Measurements from ENCODE around the gene AKTIP.

AKTIP gene

GRCh38 chr16:53519417-53520091 is 16.5 kb upstream of the AKTIP start:
- TF ChIP-seq GATA3 (IDR thresholded peaks at IDR 0.05; ENCODE audit: low read depth, low read length) (no peak), GATA2 (IDR thresholded peaks at IDR 0.05; ENCODE audit: low read depth, low read length) (no peak)

GRCh38 chr16:53518550-53519416 is 15.8 kb upstream of the AKTIP start:
- TF ChIP-seq GATA2 (IDR thresholded peaks at IDR 0.05; ENCODE audit: low read depth, low read length) (no peak), GATA3 (IDR thresholded peaks at IDR 0.05; ENCODE audit: low read depth, low read length) (no peak)

GRCh38 chr16:53517851-53518250 is 14.8 kb upstream of the AKTIP start:
- TF ChIP-seq GATA3 (IDR thresholded peaks at IDR 0.05; ENCODE audit: low read depth, low read length): no peak
- no peak for TF ChIP-seq GATA2 (IDR thresholded peaks at IDR 0.05; ENCODE audit: low read depth, low read length)

GRCh38 chr16:53515811-53516210 is 12.8 kb upstream of the AKTIP start:
- no peak for TF ChIP-seq GATA2 (IDR thresholded peaks at IDR 0.05; ENCODE audit: low read depth, low read length)
- no peak for TF ChIP-seq GATA3 (IDR thresholded peaks at IDR 0.05; ENCODE audit: low read depth, low read length)

GRCh38 chr16:53515259-53515658 is 12.2 kb upstream of the AKTIP start:
- TF ChIP-seq GATA3 (IDR thresholded peaks at IDR 0.05; ENCODE audit: low read depth, low read length) (no peak), GATA2 (IDR thresholded peaks at IDR 0.05; ENCODE audit: low read depth, low read length) (no peak)

GRCh38 chr16:53511403-53512280 is 8.6 kb upstream of the AKTIP start:
- no peak for TF ChIP-seq GATA3 (IDR thresholded peaks at IDR 0.05; ENCODE audit: low read depth, low read length)
- no peak for TF ChIP-seq GATA2 (IDR thresholded peaks at IDR 0.05; ENCODE audit: low read depth, low read length)

- TF ChIP-seq GATA2 (IDR thresholded peaks at IDR 0.05; ENCODE audit: low read depth, low read length) (no peak), GATA3 (IDR thresholded peaks at IDR 0.05; ENCODE audit: low read depth, low read length) (no peak)
These were observed 8.0 kb upstream of the AKTIP start for GRCh38 chr16:53511084-53511402.

GRCh38 chr16:53510704-53511070 is 7.7 kb upstream of the AKTIP start:
- no peak for TF ChIP-seq GATA2 (IDR thresholded peaks at IDR 0.05; ENCODE audit: low read depth, low read length)
- TF ChIP-seq GATA3 (IDR thresholded peaks at IDR 0.05; ENCODE audit: low read depth, low read length): no peak

GRCh38 chr16:53509906-53510703 is 7.1 kb upstream of the AKTIP start:
- TF ChIP-seq GATA3 (IDR thresholded peaks at IDR 0.05; ENCODE audit: low read depth, low read length): no peak
- no peak for TF ChIP-seq GATA2 (IDR thresholded peaks at IDR 0.05; ENCODE audit: low read depth, low read length)

GRCh38 chr16:53507464-53508179 is 4.6 kb upstream of the AKTIP start:
- TF ChIP-seq GATA3 (IDR thresholded peaks at IDR 0.05; ENCODE audit: low read depth, low read length): no peak
- TF ChIP-seq GATA2 (IDR thresholded peaks at IDR 0.05; ENCODE audit: low read depth, low read length): no peak

- TF ChIP-seq GATA2 (IDR thresholded peaks at IDR 0.05; ENCODE audit: low read depth, low read length): no peak
- TF ChIP-seq GATA3 (IDR thresholded peaks at IDR 0.05; ENCODE audit: low read depth, low read length): no peak
These were observed 3.2 kb upstream of the AKTIP start for GRCh38 chr16:53506254-53506653.

GRCh38 chr16:53504665-53505064 is 1.7 kb upstream of the AKTIP start:
- TF ChIP-seq GATA2 (IDR thresholded peaks at IDR 0.05; ENCODE audit: low read depth, low read length) (no peak), GATA3 (IDR thresholded peaks at IDR 0.05; ENCODE audit: low read depth, low read length) (no peak)
